ENCODE data around the gene C10orf71.

DNA sequence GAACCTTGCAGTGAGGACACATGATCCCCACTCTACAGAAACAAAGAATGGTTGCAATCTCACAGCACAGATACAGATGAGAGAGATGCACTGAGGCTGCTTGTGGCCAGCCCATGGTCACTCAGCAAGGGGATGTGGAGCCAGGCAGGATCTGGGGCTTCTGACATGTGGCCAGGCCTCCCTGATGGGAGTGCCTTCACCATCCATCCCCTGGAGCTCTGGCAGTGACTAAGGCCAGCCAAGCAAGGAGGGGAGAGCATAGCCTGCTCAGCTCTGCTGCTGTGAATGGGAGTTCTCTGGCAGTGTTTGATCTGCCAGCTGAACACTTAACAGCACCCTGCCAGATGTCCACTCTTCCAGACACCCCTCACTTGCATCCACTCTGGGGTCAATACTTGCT, 19.8 kb downstream of the C10orf71 start:
- TF ChIP-seq, protein P1, sequence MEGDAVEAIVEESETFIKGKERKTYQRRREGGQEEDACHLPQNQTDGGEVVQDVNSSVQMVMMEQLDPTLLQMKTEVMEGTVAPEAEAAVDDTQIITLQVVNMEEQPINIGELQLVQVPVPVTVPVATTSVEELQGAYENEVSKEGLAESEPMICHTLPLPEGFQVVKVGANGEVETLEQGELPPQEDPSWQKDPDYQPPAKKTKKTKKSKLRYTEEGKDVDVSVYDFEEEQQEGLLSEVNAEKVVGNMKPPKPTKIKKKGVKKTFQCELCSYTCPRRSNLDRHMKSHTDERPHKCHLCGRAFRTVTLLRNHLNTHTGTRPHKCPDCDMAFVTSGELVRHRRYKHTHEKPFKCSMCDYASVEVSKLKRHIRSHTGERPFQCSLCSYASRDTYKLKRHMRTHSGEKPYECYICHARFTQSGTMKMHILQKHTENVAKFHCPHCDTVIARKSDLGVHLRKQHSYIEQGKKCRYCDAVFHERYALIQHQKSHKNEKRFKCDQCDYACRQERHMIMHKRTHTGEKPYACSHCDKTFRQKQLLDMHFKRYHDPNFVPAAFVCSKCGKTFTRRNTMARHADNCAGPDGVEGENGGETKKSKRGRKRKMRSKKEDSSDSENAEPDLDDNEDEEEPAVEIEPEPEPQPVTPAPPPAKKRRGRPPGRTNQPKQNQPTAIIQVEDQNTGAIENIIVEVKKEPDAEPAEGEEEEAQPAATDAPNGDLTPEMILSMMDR (IDR thresholded peaks at IDR 0.05) = no peak
- no peak for TF ChIP-seq POLR2A (IDR thresholded peaks at IDR 0.05)

All from body of pancreas (tissue), 4 donors.